BE2C (cell line): Measurements from ENCODE around the gene CFAP119. TPM values are rescaled to one million over a fixed set of nuclear protein-coding genes. Genes with fewer than 3 reads are reported as not detected.
"Not testable (repeated sequence)": the region's sequence is repeated elsewhere in the genome, so short reads cannot be mapped to it uniquely, and the experiment has no call there.

Source experiments
- DNase-seq: peaks from one replicate; pipeline ENCODE4 v3.0.0-alpha.2; 2020
- H3K27me3 ChIP-seq: fragments of 250-450 bp; sonication (Bioruptor Pico); 2 replicates; pipeline ENCODE4 v1.5.1; 2020; ENCODE audit warnings: mild to moderate bottlenecking
- H3K36me3 ChIP-seq: fragments of 250-450 bp; sonication (Bioruptor Pico); 2 replicates; pipeline ENCODE4 v1.5.1; 2020; ENCODE audit warnings: mild to moderate bottlenecking
- H3K4me1 ChIP-seq: fragments of 250-450 bp; sonication (Bioruptor Pico); 2 replicates; pipeline ENCODE4 v1.5.1; 2020
- H3K4me3 ChIP-seq: 2 replicates; pipeline ENCODE4 v1.5.1; 2011; ENCODE audit warnings: low read depth, low read length
- H3K9me3 ChIP-seq: fragments of 250-450 bp; sonication (Bioruptor Pico); 2 replicates; pipeline ENCODE4 v1.5.1; 2020
- CTCF ChIP-seq: IDR thresholded peaks from 2 replicates; pipeline ENCODE4 v1.5.1; 2012; ENCODE audit warnings: mild to moderate bottlenecking, low read depth, low read length
- polyA plus RNA-seq: library from polyadenylated mRNA; unstranded; fragments of >200 nt; gene quantifications from one replicate; pipeline ENCODE4 v1.2.1, GENCODE V29; 2012; ENCODE audit warnings: low read depth, missing spikeins; ENCODE audit not compliant: insufficient read length, insufficient read depth

Gene CFAP119
- polyA plus RNA-seq, result 5.5 TPM

DNA sequence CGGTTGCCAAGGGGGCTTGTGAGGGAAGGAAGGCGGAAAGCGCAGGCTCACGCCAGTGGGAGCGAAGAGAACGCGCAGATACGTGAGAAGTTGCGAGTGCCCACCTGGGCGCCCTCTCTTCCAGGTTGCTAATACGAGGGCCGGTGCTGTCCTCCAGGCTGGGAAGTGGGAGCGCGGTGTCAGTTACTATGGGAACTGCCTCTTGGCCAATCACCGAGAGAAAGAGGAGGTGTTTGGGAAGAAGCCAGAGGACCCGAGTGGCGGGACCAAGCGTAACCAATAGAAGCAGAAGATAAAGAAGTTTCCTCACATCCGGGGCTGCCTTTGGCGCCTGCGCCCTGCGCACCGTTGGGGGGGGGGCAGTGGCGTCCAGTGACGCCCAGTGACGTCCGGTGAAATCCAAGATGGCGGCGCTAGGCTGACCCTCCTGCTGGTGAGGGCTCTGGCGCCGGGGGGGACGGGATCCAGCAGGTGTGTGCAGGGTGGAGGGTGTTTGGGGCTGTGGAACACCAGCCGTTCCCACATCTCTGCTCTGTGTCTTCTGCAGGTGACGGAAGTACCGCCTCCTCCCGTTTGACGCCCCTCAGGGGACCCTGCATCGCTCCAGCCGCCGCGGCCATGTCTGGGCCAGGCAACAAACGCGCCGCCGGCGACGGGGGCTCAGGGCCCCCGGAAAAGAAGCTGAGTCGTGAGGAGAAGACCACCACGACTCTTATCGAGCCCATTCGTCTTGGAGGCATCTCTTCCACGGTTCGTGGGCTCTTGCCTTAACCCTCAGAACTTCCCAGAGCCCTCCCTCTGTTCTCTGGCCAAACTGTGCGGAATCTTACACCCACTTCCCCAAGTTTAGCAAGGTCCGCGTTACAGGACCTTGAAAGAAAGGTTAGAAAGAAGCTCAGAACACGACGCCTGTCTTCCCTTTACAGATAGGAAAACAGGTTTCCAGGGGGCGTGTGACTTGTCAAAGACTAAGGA, at the start of gene CFAP119, which contains the start of gene RNF40:
TSS of gene CFAP119 (minus strand) at position 135 of the 975 bp plus-strand sequence. CDS start 314 bp downstream, outside the sequence.
TSS of gene RNF40 (plus strand) at position 395 of the 975 bp plus-strand sequence. CDS start at position 619, 224 bp downstream.
- peak within 1 kb of the TSS; percentile 73 for H3K4me3 ChIP-seq
- DNase-seq, result peak; percentile 97
- H3K27me3 ChIP-seq, result no peaks in the 10 kb centered on the region
- no peak for TF ChIP-seq CTCF
- no peaks in the 10 kb centered on the region for H3K9me3 ChIP-seq
- H3K4me1 ChIP-seq, result no peaks in the 10 kb centered on the region
- peaks cover 43% of the 10 kb centered on the region for H3K36me3 ChIP-seq

DNA sequence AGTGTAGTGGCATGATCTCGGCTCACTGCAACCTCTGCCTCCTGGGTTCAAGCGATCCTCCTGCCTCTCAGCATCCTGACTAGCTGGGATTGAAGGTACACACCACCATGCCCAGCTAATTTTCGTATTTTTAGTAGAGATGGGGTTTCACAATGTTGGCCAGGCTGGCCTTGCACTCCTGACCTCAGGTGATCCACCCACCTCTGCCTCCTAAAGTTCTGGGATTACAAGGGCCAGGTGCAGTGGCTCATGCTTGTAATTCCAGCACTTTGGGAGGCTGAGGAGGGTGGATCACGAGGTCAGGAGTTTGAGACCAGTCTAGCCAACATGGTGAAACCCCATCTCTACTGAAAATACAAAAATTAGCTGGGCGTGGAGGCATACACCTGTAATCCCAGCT, 47.8 kb upstream of the CFAP119 start:
- H3K9me3 ChIP-seq, H3K36me3 ChIP-seq, H3K27me3 ChIP-seq, H3K4me1 ChIP-seq, DNase-seq, H3K4me3 ChIP-seq: not testable (repeated sequence)

GRCh38 chr16:30808890-30809426, 47.1 kb upstream of the CFAP119 start:
- not testable (repeated sequence) for H3K9me3 ChIP-seq, H3K4me3 ChIP-seq, H3K4me1 ChIP-seq, DNase-seq, H3K27me3 ChIP-seq, H3K36me3 ChIP-seq

GRCh38 chr16:30808146-30808545, 46.3 kb upstream of the CFAP119 start:
- TF ChIP-seq CTCF, result no peak
- no peak for DNase-seq
- no peaks in the 10 kb centered on the region for H3K36me3 ChIP-seq
- no peaks in the 10 kb centered on the region for H3K4me1 ChIP-seq
- no peaks in the 10 kb centered on the region for H3K27me3 ChIP-seq
- no peak overlapping the region for H3K4me3 ChIP-seq
- no peaks in the 10 kb centered on the region for H3K9me3 ChIP-seq

DNA sequence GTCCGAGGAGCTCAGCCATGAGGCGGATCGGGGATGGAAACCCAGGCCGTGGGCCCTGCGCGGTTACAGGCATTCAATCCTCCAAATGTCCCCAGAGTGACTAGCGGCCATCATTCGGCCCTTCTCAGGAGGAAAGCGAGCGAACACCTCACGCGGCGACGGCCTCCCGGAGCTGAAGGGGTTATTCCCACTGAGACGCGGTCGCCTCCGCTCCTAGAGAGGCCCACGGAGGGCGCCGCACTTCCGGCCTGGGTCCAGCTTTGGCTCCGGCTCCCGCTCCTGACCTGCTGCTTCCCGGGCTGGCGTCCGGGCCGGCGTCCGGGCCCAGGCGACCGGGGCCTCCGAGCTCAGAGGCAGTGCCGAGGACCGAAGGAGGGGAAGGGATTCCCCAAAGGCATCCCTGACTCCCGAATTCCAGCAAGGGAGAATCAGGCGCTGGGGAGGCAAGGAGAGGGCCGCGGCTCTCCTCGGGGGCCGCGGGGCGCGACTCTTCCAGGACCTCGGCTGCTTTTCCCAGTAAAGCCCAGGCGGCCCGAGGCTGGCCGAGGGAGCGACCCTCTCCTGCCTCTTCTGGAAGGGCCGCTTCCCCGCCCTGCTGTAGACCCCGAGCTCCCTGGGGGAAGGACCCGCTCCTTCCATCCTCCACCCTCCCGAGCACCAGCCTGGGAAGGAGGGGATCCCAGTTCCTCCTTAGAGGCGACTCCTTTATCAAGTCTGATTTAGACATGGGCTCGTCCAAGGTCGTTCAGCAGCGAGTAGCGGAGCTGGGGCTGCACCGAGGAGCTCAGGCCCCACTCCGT, 43.7 kb upstream of the CFAP119 start:
- Histone ChIP-seq H3K4me1 (no peaks in the 10 kb centered on the region), H3K27me3 (no peaks in the 10 kb centered on the region), H3K36me3 (no peaks in the 10 kb centered on the region), H3K4me3 (peak overlapping the region; percentile 91), H3K9me3 (no peaks in the 10 kb centered on the region)
- no peak for TF ChIP-seq CTCF
- DNase-seq, result peak; percentile 88

- Histone ChIP-seq H3K27me3 (no peaks in the 10 kb centered on the region), H3K36me3 (no peaks in the 10 kb centered on the region), H3K4me1 (no peaks in the 10 kb centered on the region), H3K9me3 (no peaks in the 10 kb centered on the region), H3K4me3 (peak overlapping the region; percentile 91)
- no peak for TF ChIP-seq CTCF
- no peak for DNase-seq
Observed at GRCh38 chr16:30805056-30805369, 43.2 kb upstream of the CFAP119 start.
